Stomach (tissue), 4 donors: Measurements from ENCODE around the gene GJB2.

Source experiments
- POLR2A ChIP-seq, 4 donors: fragments of 450-650 bp; IDR thresholded peaks; one replicate each; pipeline ENCODE4 v1.6.1; 2016; ENCODE audit warnings: antibody characterized with exemption in 4 of 4, control low read depth in 2 of 4, mild to moderate bottlenecking in 1 of 4, moderate library complexity in 1 of 4
- POLR2AphosphoS5 ChIP-seq, 3 donors: sonication (generic); formaldehyde crosslinking; IDR thresholded peaks; one replicate each; pipeline ENCODE4 v1.6.1; 2016; ENCODE audit warnings: antibody characterized with exemption in 3 of 3

DNA sequence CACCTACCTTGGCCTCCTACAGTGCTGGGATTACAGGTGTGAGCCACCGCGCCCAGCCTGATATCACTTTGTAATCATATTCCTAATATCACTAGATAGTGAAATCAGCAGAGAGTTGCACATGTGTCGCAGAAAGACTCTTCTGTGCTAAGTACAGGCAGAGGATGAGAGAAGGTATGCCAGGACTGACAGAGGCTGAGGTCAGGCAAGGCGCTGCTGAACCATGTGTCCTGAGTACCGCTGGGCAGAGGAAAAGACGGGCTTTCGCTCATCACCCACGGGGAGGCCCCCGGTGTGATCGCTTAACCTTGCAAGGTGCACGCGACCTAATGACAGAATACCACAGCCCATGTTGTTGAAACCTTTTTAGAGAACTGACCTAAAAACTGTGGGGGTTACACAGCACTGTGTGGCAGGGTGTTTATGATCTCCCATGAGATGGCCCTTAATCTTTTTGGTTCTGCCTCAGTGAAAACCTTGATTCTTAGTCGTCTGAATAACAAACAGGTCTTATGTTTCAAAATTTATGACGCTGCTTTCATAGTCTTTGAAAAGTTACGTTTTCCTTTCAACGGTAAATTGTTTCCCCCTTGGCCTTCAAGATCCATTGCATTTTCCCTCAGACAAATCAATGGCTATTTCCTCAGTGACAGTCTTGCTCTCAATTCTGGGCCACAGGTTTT lies 44.1 kb downstream of the GJB2 start:
- TF ChIP-seq POLR2AphosphoS5 (IDR thresholded peaks at IDR 0.05) = no peak
- TF ChIP-seq POLR2A (IDR thresholded peaks at IDR 0.05) = no peak
